Activated T-helper 1 cell treated with anti-CD3 and anti-CD28 coated beads, Interleukin-12 subunit alpha, Interleukin-12 subunit beta, Interleukin-2, Interleukin-4 antibody, amounts not matched to agents 30 ng/mL and 10 ng/mL and 1 ng/mL, durations not matched to agents 14 hours and 24 hours and 36 hours (primary cell): ENCODE results near the gene FBXL14. TPM values are rescaled to one million over a fixed set of nuclear protein-coding genes. Genes with fewer than 3 reads are reported as not detected.

ENCODE experiments used
- DNase-seq: peaks from one replicate; pipeline ENCODE4 v3.0.0; 2021; ENCODE audit warnings: low spot score
- H3K27ac Mint-ChIP-seq: one replicate; pipeline ENCODE4 v1.8.0; 2021; ENCODE audit warnings: mild to moderate bottlenecking, mixed read lengths
- H3K27me3 Mint-ChIP-seq: one replicate; pipeline ENCODE4 v1.8.0; 2022; ENCODE audit warnings: mild to moderate bottlenecking, moderate library complexity, mixed read lengths; ENCODE audit not compliant: insufficient read depth
- H3K36me3 Mint-ChIP-seq: one replicate; pipeline ENCODE4 v1.8.0; 2021; ENCODE audit warnings: low read depth, mixed read lengths
- H3K4me1 Mint-ChIP-seq: one replicate; pipeline ENCODE4 v1.8.0; 2021; ENCODE audit warnings: low read depth, mixed read lengths
- H3K4me3 Mint-ChIP-seq: one replicate; pipeline ENCODE4 v1.8.0; 2021; ENCODE audit warnings: mild to moderate bottlenecking, moderate library complexity, mixed read lengths
- H3K9me3 Mint-ChIP-seq: one replicate; pipeline ENCODE4 v1.8.0; 2021; ENCODE audit warnings: mixed read lengths
- intact Hi-C: fragments of 100-400 bp; cut with micrococcal nuclease; formaldehyde crosslinking; loops from one replicate; pipeline ENCODE4 v1.15.1; 2024
- total RNA-seq: library from RNA; stranded (reverse); gene quantifications from 2 replicates; pipeline ENCODE4 v1.2.3, GENCODE V29; 2022

Gene FBXL14
- total RNA-seq, 1 donor from 2014 or later, result 19.4 TPM

GRCh38 chr12:1546931-1547640, 47.3 kb downstream of the FBXL14 start:
- no peak overlapping the region for H3K4me3 Mint-ChIP-seq
- DNase-seq, result no peak
- no peak overlapping the region for H3K27ac Mint-ChIP-seq
- no peaks in the 10 kb centered on the region for H3K4me1 Mint-ChIP-seq
- peaks cover 21% of the 10 kb centered on the region for H3K9me3 Mint-ChIP-seq
- intact Hi-C loops, result no loop called here
- no peaks in the 10 kb centered on the region for H3K36me3 Mint-ChIP-seq
- H3K27me3 Mint-ChIP-seq, result peaks cover 16% of the 10 kb centered on the region

DNA sequence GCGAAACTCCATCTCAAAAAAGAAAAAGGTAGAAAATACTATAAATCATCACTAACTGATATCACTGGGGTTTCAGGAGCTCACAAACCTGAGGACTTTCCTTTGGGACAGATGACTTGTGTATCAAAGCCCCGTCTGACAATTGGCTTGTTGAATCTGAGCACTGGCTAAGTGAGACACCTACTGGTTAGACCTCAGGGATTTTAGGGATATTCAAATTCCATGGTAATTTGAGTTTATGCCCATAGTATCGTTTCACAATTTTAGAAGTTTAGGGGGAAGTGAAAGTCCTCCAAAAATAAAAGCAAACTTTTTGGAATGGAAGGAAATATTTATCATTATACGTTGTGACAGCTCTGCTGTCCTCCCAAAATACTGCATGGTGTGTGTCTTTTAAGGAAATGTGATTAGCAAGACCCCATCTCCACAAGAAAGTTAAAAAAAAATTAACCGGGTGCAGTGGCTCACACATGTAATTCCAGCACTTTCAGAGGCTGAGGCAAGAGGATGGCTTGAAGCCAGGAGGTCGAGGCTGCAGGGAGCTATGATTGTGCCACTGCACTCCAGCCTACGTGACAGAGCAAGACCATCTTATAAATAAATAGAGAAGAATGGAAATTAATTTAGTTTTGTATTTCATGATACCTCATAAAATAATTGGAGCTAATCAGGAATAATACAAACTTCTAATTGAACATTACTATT, 49.2 kb downstream of the FBXL14 start:
- peaks cover 4% of the 10 kb centered on the region for H3K9me3 Mint-ChIP-seq
- no peak overlapping the region for H3K4me3 Mint-ChIP-seq
- no peaks in the 10 kb centered on the region for H3K36me3 Mint-ChIP-seq
- H3K27ac Mint-ChIP-seq, result no peak overlapping the region
- peaks cover 20% of the 10 kb centered on the region for H3K27me3 Mint-ChIP-seq
- intact Hi-C loops, result no loop called here
- H3K4me1 Mint-ChIP-seq, result no peaks in the 10 kb centered on the region
- DNase-seq, result no peak

DNA sequence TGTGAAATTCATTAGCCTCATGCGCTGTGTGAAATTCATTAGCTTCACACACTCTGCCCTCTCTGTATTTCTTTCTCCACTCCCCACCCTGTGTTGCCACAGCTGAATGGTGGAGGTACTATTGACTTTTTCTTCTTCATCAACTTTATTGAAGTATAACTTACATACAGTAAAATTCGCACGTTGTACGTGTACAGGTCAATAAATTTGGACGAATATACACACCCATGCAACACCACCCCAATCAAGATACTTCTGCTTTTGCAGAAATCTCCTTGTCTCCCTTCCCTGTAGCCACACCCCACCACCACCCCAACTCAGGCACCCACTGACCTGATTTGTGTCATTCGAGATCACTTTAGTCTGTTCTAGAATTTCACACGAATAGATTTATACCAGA, 51.8 kb downstream of the FBXL14 start:
- no peaks in the 10 kb centered on the region for H3K9me3 Mint-ChIP-seq
- no peaks in the 10 kb centered on the region for H3K4me1 Mint-ChIP-seq
- intact Hi-C loops, result no loop called here
- peaks cover 34% of the 10 kb centered on the region for H3K27me3 Mint-ChIP-seq
- DNase-seq, result no peak
- no peak overlapping the region for H3K27ac Mint-ChIP-seq
- no peak overlapping the region for H3K4me3 Mint-ChIP-seq
- no peaks in the 10 kb centered on the region for H3K36me3 Mint-ChIP-seq

GRCh38 chr12:1540690-1541089, 53.7 kb downstream of the FBXL14 start:
- no peak overlapping the region for H3K27ac Mint-ChIP-seq
- no peak for DNase-seq
- intact Hi-C loops, result no loop called here
- no peak overlapping the region for H3K4me3 Mint-ChIP-seq
- H3K36me3 Mint-ChIP-seq, result no peaks in the 10 kb centered on the region
- no peaks in the 10 kb centered on the region for H3K4me1 Mint-ChIP-seq
- peaks cover 49% of the 10 kb centered on the region for H3K27me3 Mint-ChIP-seq
- H3K9me3 Mint-ChIP-seq, result no peaks in the 10 kb centered on the region

GRCh38 chr12:1539135-1539534, 55.2 kb downstream of the FBXL14 start:
- no peaks in the 10 kb centered on the region for H3K9me3 Mint-ChIP-seq
- no peaks in the 10 kb centered on the region for H3K36me3 Mint-ChIP-seq
- intact Hi-C loops, result no loop called here
- no peak for DNase-seq
- H3K4me1 Mint-ChIP-seq, result no peaks in the 10 kb centered on the region
- H3K4me3 Mint-ChIP-seq, result no peak overlapping the region
- no peak overlapping the region for H3K27ac Mint-ChIP-seq
- peaks cover 50% of the 10 kb centered on the region for H3K27me3 Mint-ChIP-seq

DNA sequence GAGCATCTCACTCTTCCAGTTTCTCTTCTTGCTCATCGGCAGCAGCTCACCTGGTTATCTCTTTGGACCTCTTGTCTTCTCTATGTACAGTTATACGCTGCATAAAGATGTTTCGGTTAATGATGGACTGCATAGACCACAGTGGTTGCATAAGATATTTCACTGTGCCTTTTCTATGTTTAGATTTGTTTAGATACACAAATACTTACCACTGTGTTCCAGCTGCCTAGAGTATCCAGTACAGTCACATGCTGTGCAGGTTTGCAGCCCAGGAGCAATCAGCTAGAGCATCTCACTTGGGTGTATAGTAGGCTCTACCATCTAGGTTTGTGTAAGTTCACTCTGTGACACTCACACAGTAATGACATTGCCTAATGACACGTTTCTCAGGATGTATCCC, 57.6 kb downstream of the FBXL14 start:
- Mint-ChIP-seq H3K4me1 (peaks cover 23% of the 10 kb centered on the region), H3K4me3 (no peak overlapping the region), H3K27ac (no peak overlapping the region), H3K9me3 (no peaks in the 10 kb centered on the region), H3K27me3 (peaks cover 64% of the 10 kb centered on the region), H3K36me3 (no peaks in the 10 kb centered on the region)
- DNase-seq, result no peak
- intact Hi-C loops, result no loop called here

DNA sequence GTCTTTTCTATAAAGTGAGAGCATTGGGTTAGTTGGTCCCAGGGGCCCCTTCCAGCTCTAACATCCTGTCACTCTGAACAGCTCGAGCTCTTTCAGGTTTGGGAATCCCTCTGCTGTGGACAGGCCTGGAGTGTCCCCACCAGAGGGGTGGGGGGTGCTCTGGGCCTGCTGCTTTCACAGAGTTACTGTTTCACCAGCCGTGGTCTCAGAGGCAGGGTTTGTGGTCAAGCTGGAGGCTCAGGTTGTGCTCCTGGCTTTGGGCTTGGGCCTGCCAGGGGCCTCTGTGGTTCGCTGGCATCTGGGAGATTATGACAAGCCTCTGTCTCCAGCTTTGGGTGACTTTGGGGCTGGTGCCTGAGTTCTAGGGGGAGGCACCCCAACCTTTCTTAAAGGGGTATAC, 59.6 kb downstream of the FBXL14 start:
- H3K4me1 Mint-ChIP-seq, result peaks cover 27% of the 10 kb centered on the region
- no peak for DNase-seq
- H3K27me3 Mint-ChIP-seq, result peaks cover 50% of the 10 kb centered on the region
- no peaks in the 10 kb centered on the region for H3K36me3 Mint-ChIP-seq
- H3K9me3 Mint-ChIP-seq, result no peaks in the 10 kb centered on the region
- intact Hi-C loops, result loop anchor here (5.0 kb wide), 3 partner anchors 62 to 542 kb away; partner anchors contain the start of gene ERC1
- no peak overlapping the region for H3K4me3 Mint-ChIP-seq
- no peak overlapping the region for H3K27ac Mint-ChIP-seq

DNA sequence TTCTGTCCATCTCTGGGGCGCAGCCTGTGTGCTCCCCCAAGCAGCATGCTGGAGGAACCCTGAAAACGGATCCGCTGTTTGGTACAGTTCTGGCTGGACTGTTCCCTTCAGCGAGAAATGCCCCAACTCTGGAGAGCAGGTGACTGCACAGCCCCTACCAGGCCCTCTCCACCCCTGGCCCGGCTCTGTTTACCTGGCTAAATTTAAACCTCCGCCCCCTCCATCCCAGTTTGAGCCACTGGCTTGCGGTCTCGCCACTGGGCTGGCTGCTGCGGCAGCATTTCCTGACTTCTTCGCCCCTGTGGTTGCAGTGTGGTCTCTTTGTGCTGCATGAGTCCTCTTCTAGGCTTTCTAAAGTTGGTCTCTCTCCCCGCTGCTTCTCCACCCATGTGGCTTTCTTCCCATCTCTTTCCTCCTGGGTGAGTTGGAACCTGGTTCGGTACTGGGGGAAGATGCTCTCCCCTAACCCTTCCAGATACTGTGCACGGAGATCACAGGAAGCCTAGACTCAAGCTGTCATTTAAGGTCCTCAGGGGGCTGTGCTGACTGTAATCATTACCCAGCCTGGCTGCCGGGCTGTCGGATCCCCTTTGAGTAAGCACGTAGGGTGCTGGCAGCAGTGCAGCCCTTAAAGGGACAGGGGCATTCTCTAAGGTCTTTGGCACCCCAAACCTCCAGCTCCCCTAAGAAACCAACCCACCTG, 60.6 kb downstream of the FBXL14 start:
- Mint-ChIP-seq H3K9me3 (no peaks in the 10 kb centered on the region), H3K4me1 (peaks cover 27% of the 10 kb centered on the region), H3K27me3 (peaks cover 54% of the 10 kb centered on the region), H3K36me3 (no peaks in the 10 kb centered on the region), H3K27ac (peak overlapping the region; percentile 53), H3K4me3 (peak overlapping the region; percentile 79)
- DNase-seq, result peak; percentile 56
- intact Hi-C loops, result loop anchor here (1.0 to 5.0 kb wide), 7 partner anchors 21 to 541 kb away; partner anchors contain the start of gene ERC1

DNA sequence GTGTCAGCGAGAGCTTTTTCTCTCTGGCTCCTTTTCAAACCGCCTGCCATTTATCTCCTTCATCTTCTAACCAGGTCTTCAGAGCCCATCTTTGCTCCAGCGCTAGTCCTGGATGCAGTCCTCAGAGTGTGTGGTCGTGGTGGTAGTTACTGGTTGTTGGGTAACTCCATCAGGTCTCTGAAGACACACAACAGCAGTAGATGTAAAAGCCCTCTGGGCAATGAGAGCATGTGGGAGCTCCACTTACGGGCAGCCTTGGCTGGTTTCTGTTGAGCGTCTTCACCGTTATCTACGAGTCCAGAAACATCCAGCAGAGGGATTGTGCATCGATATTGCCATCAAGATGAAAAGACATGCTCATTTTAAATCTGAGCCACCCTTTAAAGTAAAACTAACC, 61.2 kb downstream of the FBXL14 start:
- intact Hi-C loops, result loop anchor here (1.0 to 5.0 kb wide), 7 partner anchors 22 to 541 kb away; partner anchors contain the start of gene ERC1
- Mint-ChIP-seq H3K4me3 (peak overlapping the region; percentile 79), H3K4me1 (peaks cover 27% of the 10 kb centered on the region), H3K27me3 (peaks cover 57% of the 10 kb centered on the region), H3K36me3 (no peaks in the 10 kb centered on the region), H3K9me3 (no peaks in the 10 kb centered on the region), H3K27ac (no peak overlapping the region)
- peak; percentile 17 for DNase-seq

- Mint-ChIP-seq H3K27ac (no peak overlapping the region), H3K4me1 (peaks cover 27% of the 10 kb centered on the region)
Measured at GRCh38 chr12:1532375-1533165, 61.8 kb downstream of the FBXL14 start.

GRCh38 chr12:1531654-1532374, 62.6 kb downstream of the FBXL14 start:
- intact Hi-C loops, result loop anchor here (2.0 to 5.0 kb wide), 6 partner anchors 23 to 540 kb away; partner anchors contain the start of gene ERC1
- no peaks in the 10 kb centered on the region for H3K36me3 Mint-ChIP-seq
- H3K27ac Mint-ChIP-seq, result no peak overlapping the region
- H3K4me1 Mint-ChIP-seq, result peaks cover 27% of the 10 kb centered on the region
- H3K9me3 Mint-ChIP-seq, result no peaks in the 10 kb centered on the region
- no peak for DNase-seq
- peaks cover 60% of the 10 kb centered on the region for H3K27me3 Mint-ChIP-seq
- H3K4me3 Mint-ChIP-seq, result peak overlapping the region; percentile 79

More at GRCh38 chr12:1532375-1533165, 61.8 kb downstream of the FBXL14 start:
- Mint-ChIP-seq H3K9me3 (no peaks in the 10 kb centered on the region), H3K36me3 (no peaks in the 10 kb centered on the region), H3K4me3 (peak overlapping the region; percentile 79), H3K27me3 (peaks cover 60% of the 10 kb centered on the region)
- intact Hi-C loops, result loop anchor here (1.0 to 5.0 kb wide), 7 partner anchors 22 to 540 kb away; partner anchors contain the start of gene ERC1
- DNase-seq, result no peak
